CD4-positive, alpha-beta T cell treated with Interleukin-21 for 1 hour (primary cell): ENCODE measurements around the gene LMAN1L.
"Not testable (repeated sequence)": the region's sequence is repeated elsewhere in the genome, so short reads cannot be mapped to it uniquely, and the experiment has no call there.

Experiments used
- DNase-seq: peaks from one replicate; pipeline ENCODE4 v3.0.0-alpha.2; 2020

Gene LMAN1L

DNA sequence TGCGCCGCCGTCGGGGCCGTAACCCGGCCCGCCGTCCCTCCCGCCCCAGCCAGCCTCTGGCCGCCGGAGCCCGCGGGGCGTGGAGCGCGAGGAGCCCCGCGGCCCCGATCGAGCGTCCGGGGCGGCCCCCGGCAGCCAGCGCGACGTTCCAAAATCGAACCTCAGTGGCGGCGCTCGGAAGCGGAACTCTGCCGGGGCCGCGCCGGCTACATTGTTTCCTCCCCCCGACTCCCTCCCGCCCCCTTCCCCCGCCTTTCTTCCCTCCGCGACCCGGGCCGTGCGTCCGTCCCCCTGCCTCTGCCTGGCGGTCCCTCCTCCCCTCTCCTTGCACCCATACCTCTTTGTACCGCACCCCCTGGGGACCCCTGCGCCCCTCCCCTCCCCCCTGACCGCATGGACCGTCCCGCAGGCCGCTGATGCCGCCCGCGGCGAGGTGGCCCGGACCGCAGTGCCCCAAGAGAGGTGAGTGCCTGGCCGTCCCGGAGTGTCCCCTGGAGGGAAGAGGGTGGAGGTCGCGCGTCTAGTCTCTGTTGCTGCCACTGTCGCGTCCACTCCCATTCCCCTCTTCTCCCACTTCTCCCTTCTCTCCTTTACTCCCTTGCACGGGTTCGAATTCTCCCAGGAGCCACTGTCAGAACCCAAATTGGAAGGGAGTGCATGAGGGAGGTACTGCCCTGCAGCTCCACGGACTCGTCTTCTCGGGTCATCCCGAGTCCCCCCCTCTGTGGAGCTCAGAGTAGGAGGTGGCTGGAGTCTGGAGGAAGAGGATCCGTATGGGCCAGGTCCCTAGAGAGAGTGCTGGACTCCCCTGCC is 30.2 kb upstream of the LMAN1L start:
- DNase-seq, result peak; percentile 70

DNA sequence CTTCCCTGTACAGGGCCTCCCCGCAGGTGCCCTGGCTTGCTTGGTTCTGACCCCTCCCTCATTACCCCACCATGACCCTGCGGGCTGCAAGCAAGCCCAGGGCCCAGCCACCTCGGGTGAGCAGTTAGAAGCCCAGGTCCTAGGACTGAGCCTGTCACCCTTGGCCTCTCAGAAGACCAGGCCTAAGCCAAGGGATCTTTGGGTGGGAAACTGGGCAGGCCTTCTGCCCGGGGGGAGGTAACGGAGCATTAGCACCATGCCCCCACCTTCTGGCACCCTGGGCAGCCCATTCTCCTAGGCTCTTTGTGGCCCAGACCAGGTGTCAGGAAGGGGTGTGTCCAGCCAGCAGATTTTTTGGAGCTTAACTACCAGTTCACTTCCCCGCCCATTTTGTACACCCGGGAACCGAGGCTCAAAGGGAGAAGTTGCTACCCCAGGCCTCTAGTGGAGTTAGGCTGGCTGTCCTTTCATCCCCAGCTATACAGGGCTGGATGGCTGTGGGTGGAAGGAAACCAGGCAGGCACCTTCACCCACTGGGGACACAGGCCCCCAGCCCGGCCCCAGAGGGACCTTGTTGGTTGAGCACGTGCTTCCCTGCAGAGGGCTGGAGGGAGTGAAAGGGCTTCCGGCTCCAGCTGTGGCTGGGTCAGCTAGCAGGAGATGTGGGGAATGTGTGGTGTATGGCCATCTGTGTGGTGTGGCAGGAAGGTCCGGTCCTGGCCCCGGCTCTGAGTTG is 29.4 kb upstream of the LMAN1L start:
- no peak for DNase-seq

DNA sequence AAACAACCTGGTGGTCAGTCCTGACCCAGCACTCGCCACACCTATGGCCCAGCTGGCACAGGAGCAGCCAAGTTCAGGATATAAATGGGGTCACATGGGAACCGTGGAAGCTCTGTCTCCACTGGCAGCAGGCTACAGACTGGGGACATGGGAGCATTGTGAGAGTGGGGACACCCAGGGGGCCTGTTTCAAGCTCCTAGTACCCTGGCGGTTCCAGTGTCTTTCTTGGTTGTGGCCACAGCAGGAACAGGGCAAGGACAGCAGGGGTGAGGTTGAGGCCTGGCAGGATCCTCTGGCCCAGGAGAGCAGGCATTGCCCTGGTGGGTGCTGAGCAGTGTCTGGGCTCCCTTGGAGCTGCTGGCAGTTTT is 28.8 kb upstream of the LMAN1L start:
- DNase-seq, result no peak

DNA sequence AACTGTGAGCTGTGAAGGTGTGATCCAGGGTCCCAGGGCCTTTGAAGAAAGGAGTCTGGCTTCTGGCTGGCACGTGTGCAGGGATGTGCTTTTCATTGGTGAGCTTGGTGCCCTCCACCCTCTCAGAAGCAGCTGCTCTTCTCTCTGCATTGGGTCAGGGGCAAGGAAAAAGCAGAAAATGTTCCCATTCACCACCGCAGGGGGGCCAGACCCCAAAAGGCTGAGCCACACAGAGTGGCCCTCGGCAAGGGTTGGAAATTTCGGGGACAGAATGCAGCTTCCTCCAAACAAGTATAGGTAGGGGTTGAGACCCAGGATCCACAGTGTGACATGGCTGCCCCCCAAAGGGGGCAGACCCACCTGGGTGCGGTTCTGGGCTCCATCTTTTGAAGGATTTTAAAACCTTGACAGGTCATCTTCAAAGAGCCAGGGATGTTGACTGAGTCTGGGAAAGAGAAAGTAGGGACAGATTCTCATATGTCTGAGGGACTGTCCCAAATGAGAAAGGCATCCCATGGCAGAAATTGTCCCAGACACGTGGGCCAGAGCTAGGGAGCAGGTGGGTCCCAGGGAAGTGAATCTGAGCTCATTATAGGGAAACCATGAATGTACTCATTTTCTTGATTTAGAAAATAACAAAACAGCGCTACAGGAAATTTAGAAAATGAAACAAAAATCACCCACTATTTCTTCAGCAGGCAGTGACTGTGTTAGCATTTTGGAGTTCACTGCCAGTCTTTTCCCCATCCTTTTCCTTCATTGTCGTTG is 28.0 kb upstream of the LMAN1L start:
- no peak for DNase-seq

DNA sequence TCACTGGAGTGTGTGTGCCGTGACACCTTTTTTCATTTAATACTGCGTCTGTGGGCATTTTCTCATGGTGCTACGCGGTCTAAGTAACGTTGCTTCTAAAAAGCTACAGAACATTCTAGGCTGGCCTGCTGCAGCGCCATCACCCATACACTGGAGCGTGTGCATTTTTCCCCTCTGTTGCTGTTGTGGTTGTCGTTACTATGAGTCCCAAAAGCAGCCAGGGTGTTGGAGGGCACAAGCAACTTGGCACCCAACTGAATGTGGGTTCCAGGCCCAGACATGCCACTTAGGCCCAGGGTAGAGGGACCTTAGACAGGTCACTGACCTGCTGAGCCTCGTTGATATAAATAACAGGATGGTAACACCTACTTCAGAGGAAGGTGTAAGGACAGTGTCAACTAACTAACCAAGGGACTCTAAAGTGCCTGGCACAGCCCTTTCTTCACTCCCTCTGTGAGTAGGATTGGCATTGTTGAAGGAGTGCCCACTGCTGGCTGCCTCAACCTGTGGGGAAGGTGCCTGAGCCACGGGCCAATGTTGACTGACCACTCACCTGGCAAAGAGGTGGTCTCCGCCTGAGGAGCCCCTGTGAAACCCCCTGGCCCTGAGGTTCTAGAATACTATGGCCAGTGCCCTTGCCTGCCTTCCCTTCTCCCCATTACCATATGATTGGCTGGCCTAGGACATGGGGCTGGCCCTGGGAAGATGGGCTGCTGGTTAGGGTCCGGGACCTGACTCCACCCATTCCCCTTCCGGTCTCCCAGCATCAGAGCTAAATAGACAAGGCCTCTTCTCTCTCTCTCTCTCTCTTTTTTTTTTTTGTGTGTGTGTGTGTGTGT is 27.2 kb upstream of the LMAN1L start:
- peak; percentile 71 for DNase-seq

DNA sequence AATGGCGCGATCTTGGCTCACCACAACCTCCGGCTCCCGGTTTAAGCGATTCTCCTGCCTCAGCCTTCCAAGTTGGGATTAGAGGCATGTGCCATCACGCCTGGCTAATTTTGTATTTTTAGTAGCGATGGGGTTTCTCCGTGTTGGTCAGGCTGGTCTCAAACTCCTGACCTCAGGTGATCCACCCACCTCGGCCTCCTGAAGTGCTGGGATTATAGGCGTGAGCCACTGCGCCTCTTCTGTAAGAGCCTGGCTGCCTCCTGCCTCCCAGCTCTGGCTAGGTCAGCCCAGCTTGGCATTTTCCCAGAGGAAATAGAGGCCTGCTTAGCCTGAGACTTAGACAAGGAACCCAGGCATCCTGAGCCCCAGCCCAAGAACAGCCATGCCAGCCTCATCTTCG is 26.6 kb upstream of the LMAN1L start:
- DNase-seq, result not testable (repeated sequence)

DNA sequence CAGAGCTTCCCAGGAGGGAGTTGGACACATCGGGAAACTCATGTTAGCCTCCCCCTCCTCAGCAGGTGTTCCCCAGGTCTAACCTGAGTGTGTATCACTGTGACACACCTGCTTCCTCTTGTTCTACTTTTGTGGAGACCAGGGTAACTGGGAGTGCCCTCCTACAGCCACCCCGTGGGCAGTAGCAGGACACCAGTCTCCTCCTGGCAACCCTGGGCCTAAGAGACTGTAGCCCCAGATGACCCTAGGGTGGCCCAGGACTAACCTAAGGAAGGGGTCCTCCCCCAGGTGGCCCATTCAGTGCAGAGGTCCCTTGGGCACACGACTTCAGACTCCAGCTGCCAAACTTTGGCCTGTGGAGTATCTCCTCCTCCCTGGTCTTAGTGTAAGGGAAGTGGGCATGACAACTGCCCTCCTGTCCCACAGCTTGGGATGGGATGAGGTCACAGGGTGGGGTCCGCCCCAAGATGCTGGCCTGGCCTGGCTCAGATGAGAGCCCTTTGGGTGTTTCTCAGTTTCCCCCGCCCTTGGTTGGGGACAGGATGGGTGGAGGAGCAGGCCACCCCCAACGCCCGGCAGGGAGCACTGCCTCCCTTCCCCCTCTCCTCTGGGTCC is 26.0 kb upstream of the LMAN1L start:
- DNase-seq, result no peak

DNA sequence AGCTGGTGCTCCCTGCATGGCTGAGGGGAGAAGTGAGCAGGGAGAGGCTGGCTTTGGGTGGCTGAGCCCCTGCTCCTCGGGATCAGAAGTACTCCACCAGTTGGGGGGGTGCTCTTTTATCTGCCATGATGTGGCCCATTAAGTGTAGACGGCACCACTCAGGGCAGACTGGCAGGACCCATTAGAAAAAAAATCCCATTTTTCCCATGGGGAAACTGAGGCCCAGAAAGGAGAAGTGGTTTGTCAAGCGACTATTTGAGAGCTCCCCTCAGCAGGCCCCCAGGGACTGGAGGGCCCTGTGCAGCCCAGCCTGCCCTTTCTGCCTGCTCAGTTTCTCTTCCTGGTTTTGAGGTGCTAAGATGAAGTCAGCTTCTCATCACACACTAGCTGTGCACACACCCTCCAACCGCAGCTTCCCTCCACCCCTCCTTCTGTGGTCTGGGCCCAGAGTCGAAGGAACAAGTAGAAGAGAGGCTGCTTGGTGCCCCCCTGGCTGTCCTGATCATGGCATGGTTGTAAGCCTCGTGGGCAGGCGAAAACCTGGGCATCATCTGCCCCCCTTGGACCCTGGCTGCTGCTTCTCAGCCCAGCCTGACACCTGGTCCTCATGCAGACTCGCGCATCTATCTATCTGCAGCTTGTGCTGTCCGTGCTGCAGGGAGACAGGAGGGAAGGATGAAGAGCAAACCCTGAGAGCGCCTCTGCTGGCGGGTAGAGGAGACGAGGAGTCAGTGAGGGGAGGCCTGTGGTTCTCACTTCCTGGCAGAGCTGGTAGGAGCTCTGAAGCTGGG is 25.2 kb upstream of the LMAN1L start:
- DNase-seq, result peak; percentile 92

DNA sequence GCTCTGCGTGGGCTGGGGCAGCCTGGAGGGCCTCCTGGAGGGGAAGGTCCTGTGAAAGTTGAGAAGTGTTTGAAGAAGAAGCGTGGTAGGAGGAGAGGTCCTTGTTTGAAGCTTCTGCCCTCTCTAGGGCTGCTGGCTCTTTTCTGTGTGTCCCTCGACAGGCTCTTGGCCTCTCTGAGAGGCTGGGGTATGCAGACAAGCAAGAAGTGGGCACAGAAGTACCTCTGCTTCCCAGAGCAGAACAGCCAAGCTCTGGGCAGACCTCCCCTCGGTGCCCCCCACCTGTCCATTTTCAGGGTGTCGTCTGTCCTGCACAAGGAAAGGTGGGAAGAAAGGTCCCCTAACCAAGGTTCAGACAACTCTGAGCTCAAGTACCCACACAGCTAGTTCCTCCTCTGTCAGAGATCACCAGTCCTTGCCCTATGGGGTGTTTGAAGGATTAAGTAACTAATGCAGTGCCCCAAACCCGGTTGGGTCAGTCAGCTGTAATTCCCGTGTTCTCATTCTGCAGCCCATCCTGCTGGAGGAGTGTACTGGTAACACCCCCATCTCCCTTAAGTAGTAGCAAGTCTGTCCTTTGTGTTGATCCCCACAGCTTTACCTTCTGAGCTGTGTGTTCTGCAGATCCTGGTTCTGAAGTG is 24.5 kb upstream of the LMAN1L start:
- no peak for DNase-seq

DNA sequence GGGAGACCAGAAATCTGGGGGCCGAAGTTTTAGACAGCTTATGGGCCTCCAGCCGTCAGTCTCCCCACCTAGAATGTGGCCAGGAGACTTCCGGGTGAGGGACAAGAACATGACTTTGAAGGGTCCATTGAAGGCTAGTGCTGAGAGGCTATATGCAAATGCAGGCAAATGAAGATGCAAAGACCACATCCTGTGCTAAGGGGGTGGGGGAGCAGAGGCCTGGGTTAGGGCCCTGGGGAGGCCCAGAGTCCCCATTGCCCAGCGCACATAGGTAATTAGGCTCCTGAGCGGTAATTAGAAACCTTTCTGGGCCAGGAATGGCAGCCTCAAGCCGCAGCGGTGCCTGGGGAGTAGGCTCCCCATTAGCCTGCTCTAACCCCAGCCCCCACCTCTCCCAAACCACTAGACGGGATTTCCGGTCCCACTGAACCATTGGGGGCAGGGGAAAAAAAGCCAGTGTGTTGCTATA is 23.9 kb upstream of the LMAN1L start:
- peak; percentile 71 for DNase-seq

DNA sequence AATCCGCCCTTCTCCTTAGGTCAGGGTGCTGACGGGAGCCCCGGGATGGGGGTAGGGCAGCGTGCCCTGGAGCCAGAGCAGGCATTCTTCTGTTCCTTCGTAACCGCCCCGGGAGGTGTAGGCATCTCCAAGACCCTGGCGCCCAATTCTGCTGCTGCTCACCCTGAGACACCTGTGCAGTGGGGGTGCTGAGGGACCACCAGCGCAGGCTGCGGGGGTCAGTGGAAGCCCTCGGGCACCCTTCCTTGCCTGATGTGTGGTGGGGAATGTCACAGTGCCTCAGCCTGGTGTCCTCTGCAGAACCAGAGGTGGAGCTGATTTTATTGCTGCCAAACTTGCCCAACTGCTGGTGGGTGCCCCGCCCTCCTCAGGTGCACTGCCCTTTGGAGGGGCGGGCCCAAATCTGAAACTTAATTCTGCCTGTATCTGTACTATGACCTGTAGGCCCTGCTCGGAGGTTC is 23.4 kb upstream of the LMAN1L start:
- DNase-seq, result no peak

DNA sequence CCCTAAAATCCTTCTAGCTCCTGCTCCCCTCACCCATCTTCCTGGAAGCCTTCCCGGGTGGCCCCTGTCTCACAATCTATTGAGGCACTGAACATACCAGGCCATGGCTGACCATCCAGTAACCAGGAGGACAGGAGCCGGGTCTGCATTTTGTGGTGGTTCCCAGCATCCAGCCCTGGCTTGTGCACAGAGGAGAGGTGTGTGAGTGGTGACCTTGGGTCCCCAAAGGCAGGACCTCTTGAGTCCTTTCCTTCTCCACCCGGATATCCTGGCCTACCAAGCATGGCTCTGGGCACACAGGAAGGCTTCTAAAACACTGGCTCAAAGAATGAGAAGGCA is 22.9 kb upstream of the LMAN1L start:
- DNase-seq, result no peak

DNA sequence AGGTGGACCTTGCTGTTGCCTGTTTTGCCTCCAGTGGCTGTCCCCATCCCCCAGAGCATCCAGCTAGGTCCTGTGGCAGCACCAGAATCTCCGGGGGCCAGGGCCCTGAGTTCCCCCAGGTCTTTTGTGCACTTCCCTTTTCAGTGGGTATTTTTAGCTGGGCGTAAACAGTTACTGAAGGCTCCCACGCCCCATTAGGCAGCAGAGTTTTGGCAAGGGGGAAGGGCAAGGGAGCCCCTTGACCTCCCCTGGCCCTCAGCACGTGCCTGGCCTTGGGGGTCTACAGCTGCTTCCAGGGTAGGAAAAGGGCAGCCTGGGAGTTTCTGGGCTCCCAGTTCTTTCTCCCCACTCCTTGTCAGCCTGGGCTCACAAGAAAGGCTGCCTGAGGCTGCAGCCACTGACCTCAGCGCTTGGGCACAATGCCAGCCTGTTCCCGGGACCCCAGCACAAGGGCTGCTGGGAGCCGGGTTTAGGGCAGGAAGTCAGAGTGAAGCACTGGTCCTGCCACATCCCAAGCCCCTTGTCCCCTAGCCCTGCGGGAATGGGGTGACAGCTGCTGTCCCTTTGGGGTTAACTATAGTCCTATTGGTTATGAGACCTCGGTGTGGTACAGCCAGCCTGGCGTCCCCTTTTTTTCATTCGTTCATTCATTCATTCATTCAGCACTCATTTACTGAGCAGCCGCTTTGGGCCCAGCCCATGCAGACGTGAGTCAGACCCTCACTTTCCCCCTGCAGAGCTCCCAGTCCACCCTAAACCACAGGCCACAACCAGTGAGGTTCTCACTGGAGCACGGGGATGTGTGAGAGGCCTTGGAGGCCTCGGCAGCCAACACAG is 22.3 kb upstream of the LMAN1L start:
- no peak for DNase-seq

DNA sequence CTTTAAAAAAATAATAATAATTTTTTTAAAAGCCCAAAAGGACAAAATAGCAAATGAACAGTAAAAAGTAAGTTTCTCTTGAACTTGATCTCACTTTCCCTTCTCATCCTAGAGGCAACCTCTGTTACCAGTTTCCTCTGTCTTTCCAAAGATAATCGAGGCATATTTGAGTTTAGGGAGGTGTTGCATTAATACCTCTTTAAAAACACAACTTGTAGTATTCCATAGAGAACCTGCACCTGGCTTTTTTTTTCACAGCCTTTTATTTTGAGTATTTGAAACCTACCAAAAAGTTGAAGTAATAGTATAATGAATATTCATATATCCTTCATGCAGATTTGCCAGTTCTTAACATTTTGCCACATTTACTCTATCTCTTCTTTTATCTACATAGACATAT is 21.6 kb upstream of the LMAN1L start:
- DNase-seq, result no peak

DNA sequence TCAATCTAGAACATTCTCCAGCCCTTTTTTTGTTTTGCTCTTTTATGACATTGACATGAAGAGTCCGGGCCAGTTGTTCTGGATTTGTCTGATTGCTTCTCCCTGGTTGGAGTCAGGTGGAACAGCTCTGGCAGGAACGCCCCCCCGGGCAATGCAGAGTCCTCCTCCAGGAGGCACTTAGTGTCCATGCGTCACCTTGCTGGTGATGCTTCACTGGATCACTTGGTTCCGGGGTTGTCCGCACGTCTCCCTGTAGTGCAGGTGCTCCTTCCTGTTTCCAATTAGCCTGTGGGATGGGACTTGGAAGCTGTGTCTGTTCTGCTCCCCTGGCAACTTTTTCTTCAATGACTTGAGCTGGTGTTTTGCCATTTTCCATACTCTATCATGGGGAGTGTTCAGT is 21.0 kb upstream of the LMAN1L start:
- DNase-seq, result no peak

DNA sequence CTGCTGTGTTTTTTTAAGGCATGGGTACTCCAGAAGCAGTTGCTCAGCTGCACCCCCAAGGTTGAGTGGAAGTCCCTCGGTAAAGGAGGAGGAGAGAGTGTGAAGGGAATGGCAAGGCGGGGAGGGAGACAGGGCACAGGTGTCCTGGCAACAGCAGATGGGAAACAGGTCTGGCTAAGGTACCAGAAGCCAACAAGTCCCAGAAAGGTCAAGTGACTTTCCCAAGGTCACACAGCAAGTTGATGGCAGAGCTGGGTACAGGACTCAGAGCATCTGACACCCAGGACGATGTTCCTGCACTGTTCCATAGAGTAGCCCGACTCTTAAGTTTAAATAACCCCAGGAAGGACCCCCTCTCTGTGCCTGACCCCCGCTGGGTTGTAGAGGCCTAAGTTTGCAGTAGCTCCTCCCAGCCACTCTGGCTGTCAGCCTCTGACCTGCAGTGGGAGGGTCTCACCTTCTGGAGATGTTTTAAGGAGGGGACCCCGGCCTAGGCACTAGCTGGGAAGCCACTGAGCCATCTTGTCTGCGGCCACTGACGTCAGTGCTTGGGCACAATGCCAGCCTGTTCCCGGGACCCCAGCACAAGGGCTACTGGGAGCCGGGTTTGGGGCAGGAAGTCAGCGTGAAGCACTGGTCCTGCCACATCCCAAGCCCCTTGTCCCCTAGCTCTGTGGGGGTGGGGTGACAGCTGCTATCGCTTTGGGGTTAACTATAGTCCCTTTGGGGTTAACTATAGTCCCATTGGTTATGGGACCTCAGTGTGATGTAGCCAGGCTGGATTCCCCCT is 20.2 kb upstream of the LMAN1L start:
- DNase-seq, result no peak

DNA sequence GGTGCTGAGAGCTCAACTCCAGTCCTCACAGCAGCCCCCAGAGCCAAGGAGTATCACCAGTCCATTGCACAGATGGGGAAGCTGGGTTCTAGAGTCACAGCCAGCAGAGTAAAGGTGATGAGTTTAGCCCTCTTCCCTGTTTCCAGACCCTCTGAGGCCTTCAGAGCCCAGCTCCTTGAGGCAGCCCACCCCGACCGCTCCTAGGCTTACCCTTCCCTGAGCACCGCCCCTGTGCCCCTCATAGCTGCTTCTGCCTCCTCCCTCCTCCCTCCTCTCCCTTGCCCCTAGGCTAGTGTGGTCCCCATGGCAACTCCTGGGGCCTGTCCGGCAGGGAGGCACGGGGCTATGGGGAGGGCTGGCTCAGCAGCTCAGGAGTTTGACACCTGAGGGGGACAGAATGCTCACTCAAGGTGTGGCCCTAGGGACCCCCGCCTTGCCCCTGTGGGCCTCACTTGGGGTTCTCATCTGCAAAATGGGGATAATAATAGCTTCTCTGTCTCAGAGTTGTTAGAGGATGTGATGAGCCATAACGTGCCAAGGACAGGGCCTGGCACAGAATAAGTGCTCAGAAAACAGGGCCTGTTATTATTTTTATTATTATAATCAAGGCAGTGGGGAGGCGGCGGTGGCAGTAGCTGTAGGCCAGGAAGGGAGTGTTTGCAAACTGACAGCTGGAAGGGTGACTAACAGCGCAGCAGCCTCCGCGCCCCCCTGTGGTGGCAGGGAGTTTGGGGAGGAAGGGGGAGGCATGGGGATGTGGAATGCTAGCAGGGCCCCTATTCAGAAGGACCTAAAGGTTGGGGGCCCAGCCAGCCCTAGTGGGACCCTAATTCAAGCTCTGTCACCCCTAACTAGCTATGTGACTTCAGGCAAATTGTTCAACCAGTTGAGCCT is 19.3 kb upstream of the LMAN1L start:
- peak; percentile 81 for DNase-seq
